Mesodermal cell (in vitro differentiated cells): ENCODE data around the gene SP110. TPM values are rescaled to one million over a fixed set of nuclear protein-coding genes. Genes with fewer than 3 reads are reported as not detected.
A peak's percentile ranks its signal among the peaks of the same experiment; 100 is the strongest.
"Not testable (repeated sequence)": the region's sequence is repeated elsewhere in the genome, so short reads cannot be mapped to it uniquely, and the experiment has no call there.

Experiments used
- H3K27ac ChIP-seq: 2 replicates; pipeline ENCODE4 v1.7.0; 2013; ENCODE audit warnings: mild to moderate bottlenecking, low read depth, low read length, moderate library complexity; ENCODE audit not compliant: severe bottlenecking
- H3K36me3 ChIP-seq: 2 replicates; pipeline ENCODE4 v1.7.1; 2013; ENCODE audit warnings: mild to moderate bottlenecking, low read length, moderate library complexity; ENCODE audit not compliant: control insufficient read depth, insufficient read depth
- H3K4me1 ChIP-seq: one replicate; pipeline ENCODE4 v1.7.1; 2013; ENCODE audit warnings: mild to moderate bottlenecking, low read length; ENCODE audit not compliant: insufficient read depth, control insufficient read depth, poor library complexity, severe bottlenecking
- H3K4me3 ChIP-seq: 2 replicates; pipeline ENCODE4 v1.7.0; 2013; ENCODE audit warnings: low read length, control low read depth, mild to moderate bottlenecking; ENCODE audit not compliant: insufficient read depth, poor library complexity, severe bottlenecking; ENCODE audit errors: extremely low read depth
- H3K9me3 ChIP-seq: 2 replicates; pipeline ENCODE4 v1.7.1; 2013; ENCODE audit warnings: mild to moderate bottlenecking, low read length, moderate library complexity; ENCODE audit not compliant: control insufficient read depth
- WGBS, 2 experiments: methylation state at CpG; one replicate each; pipeline ENCODE4 v1.1.5; 2013; ENCODE audit warnings: missing lambda C conversion rate in 2 of 2; ENCODE audit not compliant: insufficient coverage in 2 of 2; 5-methylcytosine and 5-hydroxymethylcytosine counted together
- polyA plus RNA-seq, 2 experiments: library from polyadenylated mRNA; stranded (reverse); fragments of 50-300 nt; gene quantifications; one replicate each; pipeline ENCODE4 v1.2.3, GENCODE V29; 2013

Gene SP110
- polyA plus RNA-seq (2013, experiment 1 of 2), result 2.6 TPM
- polyA plus RNA-seq (2013, experiment 2 of 2), result 3.4 TPM

- no peak within 1 kb of the TSS for H3K27ac ChIP-seq
Measured at GRCh38 chr2:230219419-230220331, at the start of gene SP110. Gene SP110 (minus strand): TSS chr2:230219984. CDS start chr2:230216927, 3,057 bp downstream.

GRCh38 chr2:230268606-230269243 is 48.9 kb upstream of the SP110 start:
- no peaks in the 10 kb centered on the region for H3K36me3 ChIP-seq
- H3K4me1 ChIP-seq, result peaks cover 3% of the 10 kb centered on the region
- H3K4me3 ChIP-seq, result no peak overlapping the region
- no peaks in the 10 kb centered on the region for H3K9me3 ChIP-seq
- H3K27ac ChIP-seq, result no peak overlapping the region
- WGBS, 2 experiments, result 77 to 89% methylated on average over 2 to 3 of the region's 3 CpGs

More at GRCh38 chr2:230219419-230220331, at the start of gene SP110:
- Histone ChIP-seq H3K4me3 (peak within 1 kb of the TSS; percentile 22), H3K4me1 (peaks cover 5% of the 10 kb centered on the region), H3K36me3 (no peaks in the 10 kb centered on the region), H3K9me3 (no peaks in the 10 kb centered on the region)
- 39 to 42% methylated on average over 7 to 13 of the region's 19 CpGs for WGBS, 2 experiments

- WGBS, 2 experiments, result 92 to 100% methylated on average over 1 to 2 of the region's 3 CpGs
- H3K4me3 ChIP-seq, result no peak overlapping the region
- no peaks in the 10 kb centered on the region for H3K36me3 ChIP-seq
- peaks cover 3% of the 10 kb centered on the region for H3K4me1 ChIP-seq
- H3K27ac ChIP-seq, result no peak overlapping the region
- no peaks in the 10 kb centered on the region for H3K9me3 ChIP-seq
Measured at GRCh38 chr2:230267556-230267955, 47.8 kb upstream of the SP110 start.

- no peaks in the 10 kb centered on the region for H3K9me3 ChIP-seq
- peaks cover 3% of the 10 kb centered on the region for H3K4me1 ChIP-seq
- H3K4me3 ChIP-seq, result no peak overlapping the region
- H3K27ac ChIP-seq, result no peak overlapping the region
- no peaks in the 10 kb centered on the region for H3K36me3 ChIP-seq
- WGBS, 2 experiments, result no CpG with 5 or more reads among the region's 1 CpG
Measured at GRCh38 chr2:230267059-230267458, 47.3 kb upstream of the SP110 start.

GRCh38 chr2:230266638-230267037 is 46.9 kb upstream of the SP110 start:
- Histone ChIP-seq H3K36me3 (no peaks in the 10 kb centered on the region), H3K27ac (no peak overlapping the region), H3K4me3 (no peak overlapping the region), H3K9me3 (no peaks in the 10 kb centered on the region), H3K4me1 (peaks cover 3% of the 10 kb centered on the region)
- WGBS, 2 experiments, result 83 to 87% methylated on average over 4 of the region's 4 CpGs

- not testable (repeated sequence) for H3K4me3 ChIP-seq, H3K9me3 ChIP-seq, H3K4me1 ChIP-seq, H3K27ac ChIP-seq, H3K36me3 ChIP-seq
- WGBS, 2 experiments, result 59 to 68% methylated on average over 3 to 4 of the region's 4 CpGs
Measured at GRCh38 chr2:230264945-230265344, 45.2 kb upstream of the SP110 start.

GRCh38 chr2:230262246-230262645 is 42.5 kb upstream of the SP110 start:
- H3K27ac ChIP-seq, result no peak overlapping the region
- H3K4me3 ChIP-seq, result no peak overlapping the region
- no peaks in the 10 kb centered on the region for H3K9me3 ChIP-seq
- 91 to 100% methylated on average over 2 to 4 of the region's 5 CpGs for WGBS, 2 experiments
- no peaks in the 10 kb centered on the region for H3K36me3 ChIP-seq
- peaks cover 3% of the 10 kb centered on the region for H3K4me1 ChIP-seq

GRCh38 chr2:230258483-230258882 is 38.7 kb upstream of the SP110 start:
- Histone ChIP-seq H3K4me1 (no peaks in the 10 kb centered on the region), H3K27ac (no peak overlapping the region), H3K9me3 (no peaks in the 10 kb centered on the region), H3K36me3 (no peaks in the 10 kb centered on the region), H3K4me3 (no peak overlapping the region)
- 90% methylated on average over 1 of the region's 4 CpGs; no CpG with 5 or more reads in 1 of the 2 experiments for WGBS, 2 experiments

- H3K4me1 ChIP-seq, result no peaks in the 10 kb centered on the region
- no peaks in the 10 kb centered on the region for H3K9me3 ChIP-seq
- 87 to 100% methylated on average over 3 of the region's 3 CpGs for WGBS, 2 experiments
- no peak overlapping the region for H3K4me3 ChIP-seq
- no peaks in the 10 kb centered on the region for H3K36me3 ChIP-seq
- no peak overlapping the region for H3K27ac ChIP-seq
Measured at GRCh38 chr2:230256733-230257332, 37.0 kb upstream of the SP110 start.

- Histone ChIP-seq H3K36me3 (no peaks in the 10 kb centered on the region), H3K4me3 (no peak overlapping the region), H3K9me3 (no peaks in the 10 kb centered on the region), H3K4me1 (no peaks in the 10 kb centered on the region), H3K27ac (no peak overlapping the region)
- WGBS, 2 experiments, result 90 to 91% methylated on average over 4 of the region's 4 CpGs
Measured at GRCh38 chr2:230254152-230254881, 34.5 kb upstream of the SP110 start.
